Measurements from ENCODE around the gene RCL1.

RCL1 gene

GRCh38 chr9:4902135-4902475 lies 109.4 kb downstream of the RCL1 start:
- no peaks in the 10 kb centered on the region for H4K20me1 ChIP-seq (ENCODE audit: insufficient read depth, low read length)
- H3F3A ChIP-seq (ENCODE audit: insufficient read depth, low read length), result no peaks in the 10 kb centered on the region
- no peak for TF ChIP-seq EZH2 (IDR thresholded peaks at IDR 0.05; ENCODE audit: borderline replicate concordance, low read length)
- no peak for TF ChIP-seq CTCF (IDR thresholded peaks at IDR 0.05; ENCODE audit: low read length)
- H3K4me1 ChIP-seq (ENCODE audit: insufficient read depth, low read length, severe bottlenecking), result peaks cover 13% of the 10 kb centered on the region
- H3K36me3 ChIP-seq (ENCODE audit: insufficient read depth, low read length), result no peaks in the 10 kb centered on the region
- H3K4me2 ChIP-seq (ENCODE audit: low read length), result peak overlapping the region; percentile 33
- H3K27ac ChIP-seq (ENCODE audit: low read depth, low read length, poor library complexity, severe bottlenecking), result no peak overlapping the region
- no peaks in the 10 kb centered on the region for H3K9me3 ChIP-seq (ENCODE audit: low read length)
- peak overlapping the region; percentile 34; the same call in 1 of the 2 replicates for H3K9ac ChIP-seq (ENCODE audit: low read length)
- H3K79me2 ChIP-seq (ENCODE audit: insufficient read depth, low read length), result no peaks in the 10 kb centered on the region
- peak overlapping the region; percentile 78 for H2AFZ ChIP-seq (ENCODE audit: low read length)
- no peaks in the 10 kb centered on the region for H3K9me2 ChIP-seq (ENCODE audit: low read depth, low read length)
- H3K27me3 ChIP-seq (ENCODE audit: insufficient read depth, low read length), result no peaks in the 10 kb centered on the region
- H3K4me3 ChIP-seq (ENCODE audit: low read depth, low read length, poor library complexity, severe bottlenecking), result peak overlapping the region; percentile 33

GRCh38 chr9:4904322-4905134 lies 111.8 kb downstream of the RCL1 start:
- Histone ChIP-seq H4K20me1 (ENCODE audit: insufficient read depth, low read length) (no peaks in the 10 kb centered on the region), H3K79me2 (ENCODE audit: insufficient read depth, low read length) (no peaks in the 10 kb centered on the region), H2AFZ (ENCODE audit: low read length) (no peak overlapping the region), H3K27ac (ENCODE audit: low read depth, low read length, poor library complexity, severe bottlenecking) (no peak overlapping the region), H3F3A (ENCODE audit: insufficient read depth, low read length) (no peaks in the 10 kb centered on the region), H3K4me2 (ENCODE audit: low read length) (no peak overlapping the region), H3K9me2 (ENCODE audit: low read depth, low read length) (no peaks in the 10 kb centered on the region), H3K9me3 (ENCODE audit: low read length) (no peaks in the 10 kb centered on the region), H3K36me3 (ENCODE audit: insufficient read depth, low read length) (no peaks in the 10 kb centered on the region), H3K4me3 (ENCODE audit: low read depth, low read length, poor library complexity, severe bottlenecking) (no peak overlapping the region), H3K9ac (ENCODE audit: low read length) (no peak overlapping the region), H3K4me1 (ENCODE audit: insufficient read depth, low read length, severe bottlenecking) (peaks cover 13% of the 10 kb centered on the region), H3K27me3 (ENCODE audit: insufficient read depth, low read length) (no peaks in the 10 kb centered on the region)
- TF ChIP-seq EZH2 (IDR thresholded peaks at IDR 0.05; ENCODE audit: borderline replicate concordance, low read length), result no peak
- no peak for TF ChIP-seq CTCF (IDR thresholded peaks at IDR 0.05; ENCODE audit: low read length)

DNA sequence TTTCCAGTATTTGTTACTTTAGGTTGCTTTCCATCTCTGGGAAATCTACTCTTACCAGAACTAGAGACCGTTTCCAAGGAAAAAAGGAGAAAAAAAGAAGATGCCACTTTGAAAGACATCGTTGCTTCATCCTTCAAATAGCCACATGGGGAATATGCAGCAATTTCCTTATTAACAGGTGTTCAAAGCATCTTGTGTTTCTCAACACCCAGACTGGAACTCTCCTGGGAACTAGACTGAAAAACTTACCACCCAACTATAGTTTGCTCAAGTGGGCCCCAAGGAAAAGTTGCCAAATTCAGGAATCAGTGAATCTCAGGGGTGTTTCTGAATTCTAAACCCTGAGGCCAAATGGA lies 112.4 kb downstream of the RCL1 start:
- TF ChIP-seq EZH2 (IDR thresholded peaks at IDR 0.05; ENCODE audit: borderline replicate concordance, low read length) (no peak), CTCF (IDR thresholded peaks at IDR 0.05; ENCODE audit: low read length) (no peak)
- Histone ChIP-seq H3K36me3 (ENCODE audit: insufficient read depth, low read length) (no peaks in the 10 kb centered on the region), H3K4me3 (ENCODE audit: low read depth, low read length, poor library complexity, severe bottlenecking) (no peak overlapping the region), H3K4me1 (ENCODE audit: insufficient read depth, low read length, severe bottlenecking) (peaks cover 13% of the 10 kb centered on the region), H3K27ac (ENCODE audit: low read depth, low read length, poor library complexity, severe bottlenecking) (no peak overlapping the region), H3K9ac (ENCODE audit: low read length) (no peak overlapping the region), H4K20me1 (ENCODE audit: insufficient read depth, low read length) (no peaks in the 10 kb centered on the region), H3K9me3 (ENCODE audit: low read length) (no peaks in the 10 kb centered on the region), H3K79me2 (ENCODE audit: insufficient read depth, low read length) (no peaks in the 10 kb centered on the region), H3K27me3 (ENCODE audit: insufficient read depth, low read length) (no peaks in the 10 kb centered on the region), H2AFZ (ENCODE audit: low read length) (no peak overlapping the region), H3F3A (ENCODE audit: insufficient read depth, low read length) (no peaks in the 10 kb centered on the region), H3K9me2 (ENCODE audit: low read depth, low read length) (no peaks in the 10 kb centered on the region), H3K4me2 (ENCODE audit: low read length) (no peak overlapping the region)
